Midbrain (tissue), 1 donor: ENCODE data around the gene C17orf114.

Experiments
- DNase-seq: peaks from one replicate; lab custom pipeline; 2025; lab: John Stamatoyannopoulos, UW

The C17orf114 gene

GRCh38 chr17:4823373-4824089 is 21.4 kb upstream of the C17orf114 start:
- no peak for DNase-seq

- DNase-seq, result no peak
Observed at GRCh38 chr17:4822835-4823234, 20.7 kb upstream of the C17orf114 start.

- DNase-seq, result no peak
Observed at GRCh38 chr17:4818276-4818675, 16.1 kb upstream of the C17orf114 start.

- no peak for DNase-seq
Observed at GRCh38 chr17:4816826-4817225, 14.7 kb upstream of the C17orf114 start.

- no peak for DNase-seq
Observed at GRCh38 chr17:4815043-4815675, 13.0 kb upstream of the C17orf114 start.

GRCh38 chr17:4812690-4813089 is 10.6 kb upstream of the C17orf114 start:
- DNase-seq, result no peak

GRCh38 chr17:4811471-4811870 is 9.3 kb upstream of the C17orf114 start:
- no peak for DNase-seq

GRCh38 chr17:4810696-4811290 is 8.7 kb upstream of the C17orf114 start:
- no peak for DNase-seq

- DNase-seq, result peak; percentile 74
Observed at GRCh38 chr17:4808378-4808767, 6.2 kb upstream of the C17orf114 start.

GRCh38 chr17:4807605-4808377 is 5.7 kb upstream of the C17orf114 start:
- DNase-seq, result no peak

- DNase-seq, result peak; percentile 78
Observed at GRCh38 chr17:4806777-4807604, 4.9 kb upstream of the C17orf114 start, which contains the start of gene PLD2. TSS of gene PLD2 (plus strand) at chr17:4807152. CDS start at chr17:4807773, 621 bp downstream.

- DNase-seq, result no peak
Observed at GRCh38 chr17:4806456-4806776, 4.3 kb upstream of the C17orf114 start.

GRCh38 chr17:4800462-4801196 is 1.5 kb downstream of the C17orf114 start:
- no peak for DNase-seq

- DNase-seq, result no peak
Observed at GRCh38 chr17:4796552-4796920, 5.6 kb downstream of the C17orf114 start.

- DNase-seq, result no peak
Observed at GRCh38 chr17:4795168-4795567, 7.0 kb downstream of the C17orf114 start.

GRCh38 chr17:4790705-4791088 is 11.4 kb downstream of the C17orf114 start:
- no peak for DNase-seq

GRCh38 chr17:4789951-4790704 is 12.0 kb downstream of the C17orf114 start:
- peak; percentile 89 for DNase-seq

- no peak for DNase-seq
Observed at GRCh38 chr17:4789701-4789950, 12.5 kb downstream of the C17orf114 start.

GRCh38 chr17:4788807-4789700 is 13.1 kb downstream of the C17orf114 start, which contains the start of gene GLTPD2:
TSS of gene GLTPD2 (plus strand) at chr17:4788964. CDS start at chr17:4789012, 48 bp downstream.
- DNase-seq, result no peak
